GM12878 (cell line): ENCODE measurements around the gene PPP2R5D. TPM values are rescaled to one million over a fixed set of nuclear protein-coding genes. Genes with fewer than 3 reads are reported as not detected.

ENCODE experiments used
- ATAC-seq: fragments of 200-7000 bp; cut with Tn5 transposase; 3 replicates; pipeline ENCODE4 v1.9.1; 2020; ENCODE audit warnings: mild to moderate bottlenecking, moderate library complexity
- BruUV-seq: library from RNA; stranded (reverse); fragments of 400-500 nt; replicated peaks from 2 replicates; lab custom pipeline; 2021; lab: Mats Ljungman, UMichigan
- CTCF ChIA-PET: fragments of 300-600 bp; sonication (Branson Sonifier 250); formaldehyde crosslinking; extraction: SDS; loops from one replicate; lab custom pipeline; 2021; ENCODE audit warnings: inconsistent platforms; lab: Yijun Ruan, JAX
- POLR2A ChIA-PET: fragments of 350-600 bp; formaldehyde crosslinking; extraction: SDS; loops from one replicate; lab custom pipeline; 2021; ENCODE audit warnings: inconsistent platforms; lab: Charles Lee
- RAD21 ChIA-PET: fragments of 300-600 bp; sonication (Branson Sonifier 250); formaldehyde crosslinking; loops from one replicate; lab custom pipeline; 2023; ENCODE audit warnings: antibody characterized with exemption; ENCODE audit not compliant: unreplicated experiment; lab: Charles Lee
- SMC1A ChIA-PET: fragments of 300-600 bp; sonication (Branson Sonifier 250); formaldehyde crosslinking; loops from one replicate; lab custom pipeline; 2023; ENCODE audit not compliant: unreplicated experiment, uncharacterized antibody; lab: Charles Lee
- DNase-seq: peaks from one replicate; pipeline ENCODE4 v3.0.0-alpha.2; 2011; ENCODE audit warnings: low read depth, low spot score
- FAIRE-seq: peaks from 3 replicates; lab custom pipeline; 2011; peaks lifted over from hg19 to GRCh38; lab: Jason Lieb, UNC
- H2AFZ ChIP-seq: 2 replicates; pipeline ENCODE4 v1.6.0; 2011; ENCODE audit warnings: low read depth, low read length, control low read depth; ENCODE audit not compliant: control insufficient read depth
- H3K27ac ChIP-seq: 2 replicates; pipeline ENCODE4 v1.5.1; 2011; ENCODE audit warnings: control low read depth; ENCODE audit not compliant: control insufficient read depth, insufficient read depth
- H3K27me3 ChIP-seq, 2 experiments: replicated peaks in 1 of 2; 2 replicates each; pipeline versions ENCODE4 v1.6.0 to v1.6.1; 2011; ENCODE audit warnings: low read length in 1 of 2; ENCODE audit not compliant: control insufficient read depth in 2 of 2, insufficient read depth in 2 of 2
- H3K36me3 ChIP-seq, 2 experiments: 2 replicates each; pipeline ENCODE4 v1.5.1; 2011; ENCODE audit warnings: low read length in 1 of 2; ENCODE audit not compliant: control insufficient read depth in 2 of 2, insufficient read depth in 2 of 2
- H3K4me1 ChIP-seq: 2 replicates; pipeline ENCODE4 v1.6.1; 2011; ENCODE audit warnings: mild to moderate bottlenecking, low read length, moderate library complexity, mixed read lengths; ENCODE audit not compliant: control insufficient read depth, insufficient read depth
- H3K4me2 ChIP-seq: 2 replicates; pipeline ENCODE4 v1.6.0; 2011; ENCODE audit warnings: control low read depth; ENCODE audit not compliant: control insufficient read depth, insufficient read depth
- H3K4me3 ChIP-seq: fragments of 200-600 bp; sonication (generic); 2 replicates; pipeline ENCODE4 v1.5.1; 2016
- H3K79me2 ChIP-seq: 2 replicates; pipeline ENCODE4 v1.6.0; 2011; ENCODE audit warnings: low read length; ENCODE audit not compliant: control insufficient read depth, insufficient read depth
- H3K9ac ChIP-seq: 2 replicates; pipeline ENCODE4 v1.8.0; 2011; ENCODE audit warnings: low read length, control low read depth, mixed read lengths; ENCODE audit not compliant: control insufficient read depth, insufficient read depth
- H3K9me3 ChIP-seq: replicated peaks from 3 replicates; pipeline ENCODE4 v1.5.1; 2011; ENCODE audit warnings: mild to moderate bottlenecking, low read length; ENCODE audit not compliant: control insufficient read depth, insufficient read depth
- H4K20me1 ChIP-seq: 2 replicates; pipeline ENCODE4 v1.6.0; 2011; ENCODE audit not compliant: control insufficient read depth, insufficient read depth
- BCL11A ChIP-seq: IDR thresholded peaks from 2 replicates; pipeline ENCODE4 v1.6.1; 2011; ENCODE audit warnings: low read depth, low read length
- BRCA1 ChIP-seq: IDR thresholded peaks from 2 replicates; pipeline ENCODE4 v1.6.1; 2011; ENCODE audit warnings: low read depth, low read length, improper control_type of control experiment
- CBX3 ChIP-seq: fragments of 200-600 bp; sonication (generic); IDR thresholded peaks from 2 replicates; pipeline ENCODE4 v1.6.1; 2016; ENCODE audit warnings: low read depth, borderline replicate concordance
- GABPA ChIP-seq: IDR thresholded peaks from 2 replicates; pipeline ENCODE4 v1.6.1; 2014; ENCODE audit warnings: antibody characterized with exemption, low read depth, mild to moderate bottlenecking, inconsistent platforms
- IRF3 ChIP-seq: fragments of 450-650 bp; IDR thresholded peaks from 2 replicates; pipeline ENCODE4 v1.6.1; 2014; ENCODE audit warnings: mild to moderate bottlenecking
- KDM1A ChIP-seq: fragments of 200-600 bp; sonication (generic); IDR thresholded peaks from 2 replicates; pipeline ENCODE4 v1.6.1; 2016; ENCODE audit warnings: borderline replicate concordance
- MAX ChIP-seq: IDR thresholded peaks from 2 replicates; pipeline ENCODE4 v1.6.1; 2012; ENCODE audit warnings: low read depth, low read length, improper control_type of control experiment
- MEF2A ChIP-seq: IDR thresholded peaks from 2 replicates; pipeline ENCODE4 v1.6.1; 2011; ENCODE audit warnings: low read depth, mild to moderate bottlenecking, low read length, moderate library complexity; ENCODE audit not compliant: insufficient read depth
- NFYA ChIP-seq: IDR thresholded peaks from 2 replicates; pipeline ENCODE4 v1.6.1; 2011; ENCODE audit warnings: low read depth, mild to moderate bottlenecking, low read length, improper control_type of control experiment, borderline replicate concordance
- NFYB ChIP-seq: IDR thresholded peaks from 2 replicates; pipeline ENCODE4 v1.6.1; 2011; ENCODE audit warnings: low read depth, mild to moderate bottlenecking, low read length, improper control_type of control experiment, moderate library complexity; ENCODE audit not compliant: insufficient read depth
- RFX5 ChIP-seq: IDR thresholded peaks from 2 replicates; pipeline ENCODE4 v1.6.1; 2011; ENCODE audit warnings: low read depth, low read length, improper control_type of control experiment
- YBX1 ChIP-seq: fragments of 450-650 bp; IDR thresholded peaks from 2 replicates; pipeline ENCODE4 v1.6.1; 2016; ENCODE audit warnings: antibody characterized with exemption
- ZNF207 ChIP-seq: fragments of 450-650 bp; IDR thresholded peaks from 2 replicates; pipeline ENCODE4 v1.6.1; 2014; ENCODE audit warnings: antibody characterized with exemption, mild to moderate bottlenecking, borderline replicate concordance
- ZZZ3 ChIP-seq: IDR thresholded peaks from 2 replicates; pipeline ENCODE4 v1.6.1; 2011; ENCODE audit warnings: low read depth; ENCODE audit not compliant: control insufficient read depth, insufficient read length
- WGBS: methylation state at CpG from one replicate; pipeline ENCODE4 v1.1.6; 2016; ENCODE audit warnings: low lambda C conversion rate; ENCODE audit not compliant: insufficient replicate concordance, insufficient coverage; ENCODE audit errors: missing lambda C conversion rate; 5-methylcytosine and 5-hydroxymethylcytosine counted together
- in situ Hi-C: fragments of 300-500 bp; cut with MboI; formaldehyde crosslinking; loops from 9 replicates; pipeline ENCODE4 v1.14.3; 2018; ENCODE audit warnings: mixed read lengths
- intact Hi-C: fragments of 100-400 bp; cut with micrococcal nuclease; formaldehyde crosslinking; loops from one replicate; pipeline ENCODE4 v1.14.2; 2022; ENCODE audit not compliant: unreplicated experiment
- polyA plus RNA-seq, 11 experiments: library from polyadenylated mRNA; depleted of rRNA in 4 of 11; unstranded in 6 of 11; stranded (reverse) in 5 of 11; fragments of >200 nt; fragmentation: Nextera tagmentation in 4 of 11; fragmentation: Illumina TruSeq in 1 of 11; extraction: Ambion mirVana in 4 of 11; extraction: Trizol in 1 of 11; gene quantifications; 1 replicate in 1 of 11; 2 replicates in 10 of 11; pipeline versions ENCODE4 v1.2.1 to v1.2.3, GENCODE V29; 2011 to 2016; ENCODE audit warnings: inconsistent platforms in 2 of 11, missing spikeins in 2 of 11, low read depth in 1 of 11
- total RNA-seq, 4 experiments: library from RNA; depleted of rRNA in 3 of 4; stranded (reverse); fragments of >200 nt in 3 of 4; fragmentation: Illumina TruSeq in 1 of 4; extraction: Trizol in 1 of 4; gene quantifications; 2 replicates each; pipeline versions ENCODE4 v1.2.1 to v1.2.3, GENCODE V29; 2013 to 2021

PPP2R5D gene
- total and polyA plus RNA-seq, 10 of the 15 experiments (the other 5 are each of a cell fraction or from before 2014, with no cell fraction given) = 1.5 to 59.0 (median 32.0) TPM

- Histone ChIP-seq H3K4me2 (no peak overlapping the region), H3K4me1 (no peaks in the 10 kb centered on the region), H3K27ac (no peak overlapping the region), H3K79me2 (no peaks in the 10 kb centered on the region)
- FAIRE-seq = no peak
- TF ChIP-seq MAX = no peak
- TF ChIP-seq MEF2A = no peak
- no peak for TF ChIP-seq IRF3
- TF ChIP-seq, all 136 proteins: peak for 0
- CTCF ChIA-PET = interaction anchor here (0.6 to 1.3 kb wide), 4 partner anchors 24 to 140 kb away, joined by 3 to 4 read pairs (median 3); no protein-coding TSS in a partner anchor
- H3K4me3 ChIP-seq = no peak overlapping the region
- no TSS peak for BruUV-seq
- DNase-seq (no peak), ATAC-seq (no peak)
- intact Hi-C loops (no loop called here), in situ Hi-C loops (no loop called here)
- 87% methylated on average over 4 of the region's 4 CpGs for WGBS
- H3K36me3 ChIP-seq = peaks cover 11 to 21% of the 10 kb centered on the region in 2 experiments
- H3K9me3 ChIP-seq = no peaks in the 10 kb centered on the region
- POLR2A ChIA-PET = interaction anchor here (0.8 to 1.4 kb wide), 2 partner anchors 10 to 214 kb away, joined by 3 to 4 read pairs; no protein-coding TSS in a partner anchor
- no peak overlapping the region for H3K9ac ChIP-seq
- no peaks in the 10 kb centered on the region for H4K20me1 ChIP-seq
- SMC1A ChIA-PET = interaction anchor here (0.7 to 1.4 kb wide), 2 partner anchors 110 to 292 kb away, joined by 3 to 4 read pairs; no protein-coding TSS in a partner anchor
- RAD21 ChIA-PET = no interaction called here
- H3K27me3 ChIP-seq = no peaks in the 10 kb centered on the region
- H2AFZ ChIP-seq = no peak overlapping the region
Observed at GRCh38 chr6:43032326-43032725, 48.0 kb downstream of the PPP2R5D start.

- POLR2A ChIA-PET = interaction anchor here (1.4 kb wide), 1 partner anchor 213 kb away, joined by 3 read pairs; no protein-coding TSS in a partner anchor
Observed at GRCh38 chr6:43033496-43034189, 49.3 kb downstream of the PPP2R5D start.

More at GRCh38 chr6:43033496-43034189, 49.3 kb downstream of the PPP2R5D start:
- H3K9me3 ChIP-seq = no peaks in the 10 kb centered on the region
- H2AFZ ChIP-seq = no peak overlapping the region
- no peaks in the 10 kb centered on the region for H4K20me1 ChIP-seq
- no peaks in the 10 kb centered on the region for H3K79me2 ChIP-seq
- TSS peak; percentile 57 for BruUV-seq
- no peak overlapping the region for H3K9ac ChIP-seq
- H3K4me3 ChIP-seq = no peak overlapping the region
- no peak overlapping the region for H3K4me2 ChIP-seq
- DNase-seq = no peak
- TF ChIP-seq BRCA1 (no peak), YBX1 (no peak), NFYA (no peak), NFYB (no peak), BCL11A (no peak), RFX5 (no peak), CBX3 (no peak), KDM1A (no peak), ZNF207 (no peak), MAX (no peak), ZZZ3 (no peak), GABPA (no peak)
- 97% methylated on average over 2 of the region's 2 CpGs for WGBS
- peaks cover 15 to 23% of the 10 kb centered on the region in 2 experiments for H3K36me3 ChIP-seq
- no peaks in the 10 kb centered on the region for H3K4me1 ChIP-seq
- intact Hi-C loops (no loop called here), in situ Hi-C loops (no loop called here)
- no peak for ATAC-seq
- ChIA-PET CTCF (no interaction called here), RAD21 (no interaction called here), SMC1A (interaction anchor here (0.8 kb wide), 1 partner anchor 10 kb away, joined by 3 read pairs; no protein-coding TSS in a partner anchor)
- no peak overlapping the region for H3K27ac ChIP-seq
- FAIRE-seq = no peak
- H3K27me3 ChIP-seq = no peaks in the 10 kb centered on the region
